Thoracic aorta (tissue), 2 donors: ENCODE measurements around the gene CPNE9. TPM values are rescaled to one million over a fixed set of nuclear protein-coding genes. Genes with fewer than 3 reads are reported as not detected.
"Not testable (repeated sequence)": the region's sequence is repeated elsewhere in the genome, so short reads cannot be mapped to it uniquely, and the experiment has no call there.

Experiments used
- ATAC-seq: fragments of 150-250 bp; one replicate; pipeline ENCODE4 v1.8.0; 2017; ENCODE audit warnings: low read depth; ENCODE audit not compliant: insufficient number of reproducible peaks, low FRiP score
- DNase-seq: peaks from one replicate; pipeline ENCODE4 v3.0.0-alpha.2; 2020; ENCODE audit warnings: low spot score
- H3K27ac ChIP-seq, 2 donors: fragments of 200-600 bp; sonication (generic); 1 replicate in 1 of 2; 2 replicates in 1 of 2; pipeline ENCODE4 v1.5.1; 2016; ENCODE audit warnings: mild to moderate bottlenecking in 2 of 2, moderate library complexity in 2 of 2
- H3K27me3 ChIP-seq: fragments of 200-600 bp; sonication (generic); replicated peaks from 2 replicates; pipeline ENCODE4 v1.6.0; 2016; ENCODE audit warnings: mild to moderate bottlenecking; ENCODE audit not compliant: insufficient read depth
- H3K36me3 ChIP-seq: fragments of 200-600 bp; sonication (generic); one replicate; pipeline ENCODE4 v1.5.1; 2016
- H3K4me1 ChIP-seq, 2 donors: fragments of 200-600 bp; sonication (generic); 1 replicate in 1 of 2; 2 replicates in 1 of 2; pipeline versions ENCODE4 v1.5.1 to v1.6.0; 2016; ENCODE audit warnings: low read depth in 2 of 2, mild to moderate bottlenecking in 1 of 2; ENCODE audit not compliant: control insufficient read depth in 1 of 2
- H3K4me3 ChIP-seq: fragments of 200-600 bp; sonication (generic); 2 replicates; pipeline ENCODE4 v1.5.1; 2016; ENCODE audit warnings: mild to moderate bottlenecking
- H3K9me3 ChIP-seq: fragments of 200-600 bp; sonication (generic); 2 replicates; pipeline ENCODE4 v1.5.1; 2016
- total RNA-seq, 2 donors: library from RNA; depleted of rRNA; stranded (reverse); fragments of >200 nt; gene quantifications; one replicate each; pipeline versions ENCODE4 v1.1.0 to v1.2.3, GENCODE V29; 2016
- TF ChIP-seq, protein P1 (sequence below): fragments of 200-600 bp; sonication (generic); IDR thresholded peaks from one replicate; pipeline ENCODE4 v1.5.1; 2019; ENCODE audit warnings: antibody characterized with exemption

CPNE9 gene
- total RNA-seq, 2 donors from 2014 or later: not detected

- peaks cover 32 to 37% of the 10 kb centered on the region in 2 donors for H3K4me1 ChIP-seq
- TF ChIP-seq, protein P1, sequence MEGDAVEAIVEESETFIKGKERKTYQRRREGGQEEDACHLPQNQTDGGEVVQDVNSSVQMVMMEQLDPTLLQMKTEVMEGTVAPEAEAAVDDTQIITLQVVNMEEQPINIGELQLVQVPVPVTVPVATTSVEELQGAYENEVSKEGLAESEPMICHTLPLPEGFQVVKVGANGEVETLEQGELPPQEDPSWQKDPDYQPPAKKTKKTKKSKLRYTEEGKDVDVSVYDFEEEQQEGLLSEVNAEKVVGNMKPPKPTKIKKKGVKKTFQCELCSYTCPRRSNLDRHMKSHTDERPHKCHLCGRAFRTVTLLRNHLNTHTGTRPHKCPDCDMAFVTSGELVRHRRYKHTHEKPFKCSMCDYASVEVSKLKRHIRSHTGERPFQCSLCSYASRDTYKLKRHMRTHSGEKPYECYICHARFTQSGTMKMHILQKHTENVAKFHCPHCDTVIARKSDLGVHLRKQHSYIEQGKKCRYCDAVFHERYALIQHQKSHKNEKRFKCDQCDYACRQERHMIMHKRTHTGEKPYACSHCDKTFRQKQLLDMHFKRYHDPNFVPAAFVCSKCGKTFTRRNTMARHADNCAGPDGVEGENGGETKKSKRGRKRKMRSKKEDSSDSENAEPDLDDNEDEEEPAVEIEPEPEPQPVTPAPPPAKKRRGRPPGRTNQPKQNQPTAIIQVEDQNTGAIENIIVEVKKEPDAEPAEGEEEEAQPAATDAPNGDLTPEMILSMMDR: no peak
- H3K9me3 ChIP-seq: no peaks in the 10 kb centered on the region
- H3K27ac ChIP-seq: peak overlapping the region; percentile 31 to 91
- no peak for ATAC-seq
- DNase-seq: no peak
- no peaks in the 10 kb centered on the region for H3K27me3 ChIP-seq
- H3K36me3 ChIP-seq: peaks cover 5% of the 10 kb centered on the region
- peak overlapping the region; percentile 89 for H3K4me3 ChIP-seq
These were observed 64.6 kb downstream of the CPNE9 start for GRCh38 chr3:9768141-9768775.

DNA sequence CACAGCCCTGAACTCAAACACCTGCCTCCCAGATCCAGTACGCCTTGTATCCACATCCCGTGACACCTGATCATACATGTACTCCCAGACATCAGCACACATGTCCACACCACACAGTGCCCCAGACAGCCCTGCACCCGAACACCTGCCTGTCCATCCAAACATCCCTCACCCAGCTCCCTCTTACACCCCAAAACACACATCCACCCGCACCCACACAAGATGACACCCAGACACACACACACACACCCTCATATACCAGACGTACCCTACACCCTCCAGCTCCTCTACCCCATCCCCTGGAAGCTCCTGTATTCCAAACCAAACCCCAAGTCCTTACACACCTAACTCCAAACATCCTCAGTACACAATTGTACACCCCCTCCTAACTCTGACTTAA is 65.4 kb downstream of the CPNE9 start:
- DNase-seq (no peak), ATAC-seq (no peak)
- Histone ChIP-seq H3K4me1 (peaks cover 32 to 37% of the 10 kb centered on the region in 2 donors), H3K4me3 (peak overlapping the region; percentile 89), H3K9me3 (no peaks in the 10 kb centered on the region), H3K27me3 (no peaks in the 10 kb centered on the region), H3K36me3 (peaks cover 5% of the 10 kb centered on the region), H3K27ac (peak overlapping the region; percentile 91 to 93)
- TF ChIP-seq, protein P1: no peak

DNA sequence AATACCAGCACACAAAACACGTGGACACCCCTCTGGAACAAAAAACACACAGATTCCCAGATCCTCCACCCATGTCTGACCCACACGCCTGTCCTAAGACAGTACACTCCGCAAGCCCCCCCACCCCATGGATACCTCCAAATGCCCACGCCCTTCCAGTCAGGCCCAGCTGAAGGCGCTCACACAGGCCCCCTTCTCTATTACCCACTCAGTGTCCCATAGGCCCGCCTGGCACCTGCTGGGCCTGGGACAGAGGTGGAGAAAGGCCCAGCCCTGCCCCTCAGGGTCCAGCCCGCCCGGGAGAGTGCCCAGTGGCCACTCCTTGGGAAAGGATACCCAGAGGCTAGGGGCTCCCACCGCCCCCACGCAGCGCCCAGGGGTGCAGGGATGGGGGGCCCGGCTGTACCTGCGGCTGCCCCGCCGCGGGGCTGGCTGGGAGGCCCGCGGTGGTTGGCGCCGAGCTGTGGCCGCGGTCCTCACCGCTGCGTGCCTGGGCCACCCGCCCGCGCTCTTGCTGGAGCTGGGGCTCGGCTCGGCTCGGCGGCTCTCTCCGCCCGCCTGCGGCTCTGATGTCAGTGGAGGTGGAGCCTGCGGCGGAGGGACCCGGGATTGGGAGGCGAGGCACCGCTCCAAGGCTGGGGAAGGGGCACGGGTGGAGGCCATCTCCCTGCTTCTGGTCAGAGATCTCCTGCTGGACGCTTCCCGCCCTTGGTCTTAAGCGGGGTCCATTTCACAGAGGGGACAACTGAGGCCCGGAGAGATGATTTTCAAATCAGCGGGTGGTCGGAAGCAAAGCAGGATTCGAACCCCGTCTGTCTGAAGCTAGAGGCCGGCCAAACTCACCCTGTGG is 66.0 kb downstream of the CPNE9 start, which contains the start of gene CAMK1:
TSS of gene CAMK1 (minus strand) at position 522 of the 850 bp plus-strand sequence. CDS start 2,198 bp downstream, outside the sequence.
- peak within 1 kb of the TSS; percentile 89 for H3K4me3 ChIP-seq
- peaks cover 32 to 37% of the 10 kb centered on the region in 2 donors for H3K4me1 ChIP-seq
- peak within 1 kb of the TSS; percentile 91 to 93 for H3K27ac ChIP-seq
- H3K27me3 ChIP-seq: no peaks in the 10 kb centered on the region
- TF ChIP-seq, protein P1: no peak
- DNase-seq: no peak
- H3K9me3 ChIP-seq: no peaks in the 10 kb centered on the region
- peak; percentile 35 for ATAC-seq
- peaks cover 5% of the 10 kb centered on the region for H3K36me3 ChIP-seq

DNA sequence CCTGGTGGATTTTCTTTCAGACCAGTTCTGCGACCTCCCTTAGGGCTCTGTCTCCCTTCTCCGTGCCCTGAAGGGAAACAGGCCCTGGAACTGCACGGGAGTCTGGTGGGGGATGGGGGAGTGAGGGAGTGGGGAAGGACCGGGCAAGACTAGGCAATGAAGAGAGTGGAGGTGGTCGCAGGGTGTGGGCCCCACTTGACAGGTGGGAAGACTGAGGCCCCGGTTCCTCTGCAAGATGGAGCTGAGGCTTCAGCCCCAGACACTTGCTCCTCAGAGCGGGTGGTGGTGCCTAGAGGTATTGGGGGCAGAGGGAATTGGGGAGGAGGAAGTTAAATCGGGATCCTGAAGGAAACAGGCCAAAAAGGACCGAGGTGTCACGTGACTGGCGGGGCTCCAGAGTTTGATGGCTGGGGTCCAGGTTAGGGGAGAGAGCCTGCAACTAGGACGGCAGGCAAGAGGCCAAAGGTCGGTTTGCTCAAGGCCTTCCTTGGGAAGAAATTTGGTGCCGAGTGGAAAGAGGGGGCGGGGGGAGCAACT is 66.7 kb downstream of the CPNE9 start:
- Histone ChIP-seq H3K9me3 (no peaks in the 10 kb centered on the region), H3K4me3 (peak overlapping the region; percentile 89), H3K27ac (peak overlapping the region; percentile 91 to 93), H3K36me3 (peaks cover 5% of the 10 kb centered on the region), H3K4me1 (peaks cover 32 to 37% of the 10 kb centered on the region in 2 donors), H3K27me3 (no peaks in the 10 kb centered on the region)
- DNase-seq (peak; percentile 50), ATAC-seq (peak; percentile 70)
- TF ChIP-seq, protein P1: no peak

DNA sequence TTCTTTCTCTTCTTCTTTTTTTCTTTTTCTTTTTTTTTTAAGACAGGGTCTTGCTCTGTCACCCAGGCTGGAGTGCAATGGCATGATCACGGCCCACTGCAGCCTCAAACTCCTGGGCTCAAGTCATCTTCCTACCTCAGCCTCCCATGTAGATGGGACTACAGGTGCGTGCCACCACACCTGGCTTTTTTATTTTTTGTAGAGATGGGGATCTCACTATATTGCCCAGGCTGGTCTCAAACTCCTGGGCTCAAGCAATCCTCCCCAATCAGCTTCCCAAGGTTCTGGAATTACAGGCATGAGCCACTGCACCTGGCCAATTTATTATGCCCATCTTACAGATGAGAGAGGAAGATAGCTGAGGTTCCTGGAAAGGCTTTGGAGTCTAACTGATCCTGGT is 67.4 kb downstream of the CPNE9 start:
- not testable (repeated sequence) for H3K27me3 ChIP-seq, H3K9me3 ChIP-seq, H3K36me3 ChIP-seq, ATAC-seq, DNase-seq
- Histone ChIP-seq H3K27ac (peak overlapping the region; percentile 91 to 93), H3K4me1 (peaks cover 32 to 37% of the 10 kb centered on the region in 2 donors), H3K4me3 (peak overlapping the region; percentile 89)
